MM.1S (cell line): Measurements from ENCODE around the gene GAPDH.

Experiments used
- DNase-seq: peaks from one replicate; pipeline ENCODE4 v3.0.0-alpha.2; 2015
- H2AFZ ChIP-seq: fragments of 300-600 bp; sonication (generic); 2 replicates; pipeline ENCODE4 v1.6.0; 2016; ENCODE audit warnings: antibody characterized with exemption, low read length
- H3F3A ChIP-seq: fragments of 300-600 bp; sonication (generic); 2 replicates; pipeline ENCODE4 v1.6.1; 2016; ENCODE audit warnings: mild to moderate bottlenecking, antibody characterized with exemption, low read length, moderate library complexity, mixed read lengths; ENCODE audit not compliant: insufficient read depth
- H3K27ac ChIP-seq: fragments of 300-600 bp; sonication (generic); 2 replicates; pipeline ENCODE4 v1.5.1; 2016; ENCODE audit warnings: mild to moderate bottlenecking, low read length
- H3K27me3 ChIP-seq: fragments of 300-600 bp; sonication (generic); replicated peaks from 2 replicates; pipeline ENCODE4 v1.6.0; 2016; ENCODE audit warnings: low read length; ENCODE audit not compliant: insufficient read depth
- H3K36me3 ChIP-seq: fragments of 300-600 bp; sonication (generic); replicated peaks from 2 replicates; pipeline ENCODE4 v1.6.1; 2016; ENCODE audit warnings: mild to moderate bottlenecking, low read length, mixed read lengths; ENCODE audit not compliant: insufficient read depth
- H3K4me1 ChIP-seq: fragments of 300-600 bp; sonication (generic); 2 replicates; pipeline ENCODE4 v1.6.1; 2016; ENCODE audit warnings: low read length, mixed read lengths
- H3K4me2 ChIP-seq: fragments of 300-600 bp; sonication (generic); 2 replicates; pipeline ENCODE4 v1.6.0; 2016; ENCODE audit warnings: low read depth, low read length
- H3K4me3 ChIP-seq: fragments of 300-600 bp; sonication (generic); 2 replicates; pipeline ENCODE4 v1.5.1; 2016; ENCODE audit warnings: low read length, mixed read lengths
- H3K79me2 ChIP-seq: fragments of 300-600 bp; sonication (generic); 2 replicates; pipeline ENCODE4 v1.6.1; 2016; ENCODE audit warnings: mixed run types, low read length, mixed read lengths
- H3K9ac ChIP-seq: fragments of 300-600 bp; sonication (generic); 2 replicates; pipeline ENCODE4 v1.6.1; 2016; ENCODE audit warnings: low read length, mixed read lengths
- H3K9me2 ChIP-seq: fragments of 300-600 bp; sonication (generic); replicated peaks from 2 replicates; pipeline ENCODE4 v1.6.1; 2016; ENCODE audit warnings: mild to moderate bottlenecking, low read length, mixed read lengths; ENCODE audit not compliant: insufficient read depth
- H3K9me3 ChIP-seq: fragments of 300-600 bp; sonication (generic); replicated peaks from 2 replicates; pipeline ENCODE4 v1.6.1; 2016; ENCODE audit warnings: mild to moderate bottlenecking, low read length, mixed read lengths; ENCODE audit not compliant: insufficient read depth
- H4K20me1 ChIP-seq: fragments of 300-600 bp; sonication (generic); 2 replicates; pipeline ENCODE4 v1.6.1; 2016; ENCODE audit warnings: mild to moderate bottlenecking, low read length, moderate library complexity, mixed read lengths; ENCODE audit not compliant: insufficient read depth
- CTCF ChIP-seq: fragments of 300-600 bp; sonication (generic); IDR thresholded peaks from 2 replicates; pipeline ENCODE4 v1.5.1; 2016; ENCODE audit warnings: antibody characterized with exemption, low read length, mixed read lengths
- EZH2 ChIP-seq: fragments of 300-600 bp; sonication (generic); optimal IDR thresholded peaks from 2 replicates; pipeline ENCODE3; 2017; ENCODE audit warnings: low read depth, mild to moderate bottlenecking, antibody characterized with exemption, low read length, mixed read lengths
- EZH2phosphoT487 ChIP-seq: fragments of 300-600 bp; sonication (generic); IDR thresholded peaks from 2 replicates; pipeline ENCODE4 v1.6.1; 2018; ENCODE audit warnings: antibody characterized with exemption, low read length

GAPDH gene

DNA sequence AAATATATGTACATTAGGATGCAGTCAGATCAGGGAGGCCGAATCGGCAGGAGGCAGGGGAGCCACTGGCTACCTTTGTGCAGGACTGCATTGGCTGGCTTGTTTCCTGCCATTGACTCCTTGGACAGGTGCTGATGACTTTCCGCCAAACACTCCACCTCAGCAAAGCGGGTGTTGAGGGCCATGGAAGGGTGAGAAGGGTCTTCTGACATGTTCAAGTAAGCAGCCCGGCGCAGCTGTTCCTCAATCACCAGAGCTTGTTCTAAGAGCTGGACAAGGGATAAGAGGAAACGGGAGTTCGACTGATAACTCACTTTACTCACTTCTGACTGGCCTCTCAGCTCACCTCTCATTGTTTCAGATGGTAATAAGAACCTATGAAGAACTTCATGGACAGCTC, 38.7 kb downstream of the GAPDH start:
- Histone ChIP-seq H3K4me1 (no peaks in the 10 kb centered on the region), H3F3A (peaks cover 25% of the 10 kb centered on the region; the same call in 1 of the 2 replicates), H3K9ac (no peak overlapping the region), H3K9me3 (no peaks in the 10 kb centered on the region), H3K36me3 (peaks cover 20% of the 10 kb centered on the region), H3K27me3 (no peaks in the 10 kb centered on the region), H3K79me2 (peaks cover 1% of the 10 kb centered on the region), H2AFZ (no peak overlapping the region), H3K4me2 (no peak overlapping the region), H3K9me2 (no peaks in the 10 kb centered on the region), H3K4me3 (no peak overlapping the region), H4K20me1 (no peaks in the 10 kb centered on the region), H3K27ac (no peak overlapping the region)
- DNase-seq, result no peak
- no peak for TF ChIP-seq EZH2phosphoT487
- TF ChIP-seq CTCF, result no peak
- TF ChIP-seq EZH2, result no peak

DNA sequence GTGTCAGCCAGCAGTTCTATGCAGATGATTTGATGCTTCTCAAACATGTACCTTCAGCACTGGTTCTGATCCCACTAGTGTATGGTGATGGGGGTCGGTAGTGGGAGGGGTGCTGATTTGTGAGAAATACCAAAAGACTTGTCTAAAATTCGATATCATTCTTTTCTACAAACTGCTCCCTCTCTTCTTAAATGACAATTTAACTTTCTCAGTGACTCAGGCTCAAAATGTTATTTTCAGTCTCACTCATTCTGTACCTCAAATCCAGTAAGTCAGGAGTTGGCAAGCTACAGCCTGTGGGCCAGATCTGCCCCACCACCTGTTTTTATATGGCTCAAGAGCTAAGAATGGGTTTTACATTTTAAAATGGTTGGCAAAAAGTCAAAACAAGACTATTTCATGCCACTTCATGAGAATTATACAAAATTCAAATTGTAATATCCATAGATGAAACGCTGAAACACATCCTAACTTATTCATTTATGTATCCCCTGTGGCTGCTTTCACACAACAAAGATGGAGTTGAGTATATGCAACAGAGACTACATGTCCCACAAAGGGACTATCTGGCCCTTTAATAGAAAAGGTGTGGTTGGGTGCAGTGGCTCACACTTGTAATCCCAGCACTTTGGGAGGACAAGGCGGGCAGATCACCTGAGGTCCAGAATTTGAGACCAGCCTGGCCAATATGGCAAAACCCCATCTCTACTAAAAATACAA, 40.4 kb downstream of the GAPDH start:
- Histone ChIP-seq H3K79me2 (no peaks in the 10 kb centered on the region), H3K9me3 (no peaks in the 10 kb centered on the region), H3K4me1 (no peaks in the 10 kb centered on the region), H4K20me1 (no peaks in the 10 kb centered on the region), H3F3A (peaks cover 19% of the 10 kb centered on the region; the same call in 1 of the 2 replicates), H3K27me3 (no peaks in the 10 kb centered on the region), H3K36me3 (peaks cover 28% of the 10 kb centered on the region), H3K27ac (no peak overlapping the region), H2AFZ (no peak overlapping the region), H3K9ac (no peak overlapping the region), H3K4me2 (no peak overlapping the region), H3K4me3 (no peak overlapping the region), H3K9me2 (no peaks in the 10 kb centered on the region)
- no peak for DNase-seq
- TF ChIP-seq CTCF (no peak), EZH2phosphoT487 (no peak), EZH2 (no peak)

GRCh38 chr12:6575648-6576047, 41.3 kb downstream of the GAPDH start:
- H3K79me2 ChIP-seq, result no peaks in the 10 kb centered on the region; the same call in 1 of the 2 replicates
- no peaks in the 10 kb centered on the region for H3K27me3 ChIP-seq
- no peak overlapping the region for H3K27ac ChIP-seq
- no peak overlapping the region for H2AFZ ChIP-seq
- no peaks in the 10 kb centered on the region for H3K9me3 ChIP-seq
- no peak overlapping the region for H3K4me3 ChIP-seq
- TF ChIP-seq CTCF (no peak), EZH2phosphoT487 (no peak), EZH2 (no peak)
- no peak for DNase-seq
- H3F3A ChIP-seq, result peaks cover 12% of the 10 kb centered on the region; the same call in 1 of the 2 replicates
- no peaks in the 10 kb centered on the region for H3K9me2 ChIP-seq
- no peaks in the 10 kb centered on the region for H3K4me1 ChIP-seq
- peaks cover 28% of the 10 kb centered on the region for H3K36me3 ChIP-seq
- no peak overlapping the region for H3K9ac ChIP-seq
- no peaks in the 10 kb centered on the region for H4K20me1 ChIP-seq
- H3K4me2 ChIP-seq, result no peak overlapping the region
